ENCODE results near the gene HSPG2.
A peak's percentile ranks its signal among the peaks of the same experiment; 100 is the strongest.

DNA sequence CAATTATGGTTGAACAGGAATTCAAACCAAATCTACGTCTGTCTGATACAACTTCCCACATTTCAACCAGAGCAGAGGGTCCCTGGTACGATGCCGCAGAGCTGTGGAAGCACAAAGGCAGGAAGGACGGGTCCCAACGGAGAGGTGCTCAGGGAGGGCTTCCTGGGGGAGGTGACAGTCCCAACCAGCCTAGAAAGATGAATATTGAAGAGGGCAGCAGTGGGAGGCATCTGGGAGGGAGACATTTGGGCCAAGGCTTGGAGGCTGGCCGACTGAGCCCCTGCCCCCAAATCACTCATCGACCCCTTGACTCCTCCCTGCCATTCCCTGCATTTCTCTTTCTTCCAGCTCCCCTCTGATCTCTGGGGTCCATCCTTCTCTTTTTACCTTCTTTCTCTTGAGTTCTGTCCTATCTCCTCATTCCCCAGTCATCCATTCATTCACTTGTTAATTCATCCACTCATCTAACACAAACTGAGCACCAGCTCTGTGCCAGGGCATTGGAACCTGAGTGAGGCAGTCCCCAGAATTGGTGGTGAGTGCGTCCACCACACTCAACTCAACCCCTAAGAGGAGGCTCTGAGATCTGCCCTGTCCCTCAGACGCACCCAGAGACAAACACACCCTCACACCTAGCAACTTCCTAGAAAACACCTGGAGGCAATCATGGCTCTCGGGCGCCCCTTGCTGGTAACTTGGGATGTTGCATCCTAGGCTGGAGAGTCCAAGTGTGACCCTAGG lies 26.5 kb upstream of the HSPG2 start:
- TF ChIP-seq, protein P1, sequence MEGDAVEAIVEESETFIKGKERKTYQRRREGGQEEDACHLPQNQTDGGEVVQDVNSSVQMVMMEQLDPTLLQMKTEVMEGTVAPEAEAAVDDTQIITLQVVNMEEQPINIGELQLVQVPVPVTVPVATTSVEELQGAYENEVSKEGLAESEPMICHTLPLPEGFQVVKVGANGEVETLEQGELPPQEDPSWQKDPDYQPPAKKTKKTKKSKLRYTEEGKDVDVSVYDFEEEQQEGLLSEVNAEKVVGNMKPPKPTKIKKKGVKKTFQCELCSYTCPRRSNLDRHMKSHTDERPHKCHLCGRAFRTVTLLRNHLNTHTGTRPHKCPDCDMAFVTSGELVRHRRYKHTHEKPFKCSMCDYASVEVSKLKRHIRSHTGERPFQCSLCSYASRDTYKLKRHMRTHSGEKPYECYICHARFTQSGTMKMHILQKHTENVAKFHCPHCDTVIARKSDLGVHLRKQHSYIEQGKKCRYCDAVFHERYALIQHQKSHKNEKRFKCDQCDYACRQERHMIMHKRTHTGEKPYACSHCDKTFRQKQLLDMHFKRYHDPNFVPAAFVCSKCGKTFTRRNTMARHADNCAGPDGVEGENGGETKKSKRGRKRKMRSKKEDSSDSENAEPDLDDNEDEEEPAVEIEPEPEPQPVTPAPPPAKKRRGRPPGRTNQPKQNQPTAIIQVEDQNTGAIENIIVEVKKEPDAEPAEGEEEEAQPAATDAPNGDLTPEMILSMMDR (IDR thresholded peaks at IDR 0.05), result peak; percentile 94
- TF ChIP-seq EZH2 (IDR thresholded peaks at IDR 0.05; ENCODE audit: borderline replicate concordance, insufficient read depth, low read depth, low read length, poor library complexity, severe bottlenecking), result no peak

All from B cell (primary cell).